Activated T-cell treated with anti-CD3 and anti-CD28 coated beads, Interleukin-2, amount 50 U/mL, for 24 hours (primary cell): ENCODE data around the gene TSPAN1.

Source experiments
- DNase-seq: peaks from one replicate; pipeline ENCODE4 v3.0.0-alpha.2; 2020
- H3K27ac Mint-ChIP-seq: 2 replicates; pipeline ENCODE4 v1.8.0; 2020; ENCODE audit warnings: mild to moderate bottlenecking, mixed read lengths
- H3K27me3 Mint-ChIP-seq: 2 replicates; pipeline ENCODE4 v1.8.0; 2020; ENCODE audit warnings: mixed read lengths
- H3K36me3 Mint-ChIP-seq: 2 replicates; pipeline ENCODE4 v1.8.0; 2020; ENCODE audit warnings: low read depth, mixed read lengths
- H3K4me1 Mint-ChIP-seq: 2 replicates; pipeline ENCODE4 v1.8.0; 2020; ENCODE audit warnings: low read depth, mixed read lengths
- H3K4me3 Mint-ChIP-seq: 2 replicates; pipeline ENCODE4 v1.8.0; 2020; ENCODE audit warnings: mild to moderate bottlenecking, moderate library complexity, mixed read lengths
- H3K9me3 Mint-ChIP-seq: 2 replicates; pipeline ENCODE4 v1.8.0; 2020; ENCODE audit warnings: mixed read lengths

The TSPAN1 gene

DNA sequence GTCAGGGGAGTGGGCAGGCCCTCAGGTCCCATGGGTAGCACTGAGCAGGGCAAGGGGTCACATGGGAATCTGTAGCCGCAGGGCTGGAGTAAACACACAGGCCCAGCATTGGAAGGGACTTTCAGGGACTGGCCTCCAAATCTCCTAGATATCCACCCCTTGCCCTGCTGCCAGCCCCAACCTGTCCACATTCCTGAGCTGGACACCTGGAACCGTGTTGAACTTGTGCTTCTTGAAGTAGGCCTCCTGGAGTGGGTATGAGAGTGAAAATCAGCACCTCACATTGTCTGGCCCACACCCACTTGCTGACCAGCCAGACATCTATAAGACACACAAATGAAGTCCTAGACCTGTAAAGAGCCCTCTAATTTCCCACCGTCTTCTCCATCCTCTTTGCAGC, 15.7 kb downstream of the TSPAN1 start:
- H3K36me3 Mint-ChIP-seq, result peaks cover 77% of the 10 kb centered on the region
- H3K4me3 Mint-ChIP-seq, result no peak overlapping the region
- no peaks in the 10 kb centered on the region for H3K27me3 Mint-ChIP-seq
- H3K27ac Mint-ChIP-seq, result no peak overlapping the region
- H3K9me3 Mint-ChIP-seq, result no peaks in the 10 kb centered on the region
- H3K4me1 Mint-ChIP-seq, result peaks cover 6% of the 10 kb centered on the region
- no peak for DNase-seq

DNA sequence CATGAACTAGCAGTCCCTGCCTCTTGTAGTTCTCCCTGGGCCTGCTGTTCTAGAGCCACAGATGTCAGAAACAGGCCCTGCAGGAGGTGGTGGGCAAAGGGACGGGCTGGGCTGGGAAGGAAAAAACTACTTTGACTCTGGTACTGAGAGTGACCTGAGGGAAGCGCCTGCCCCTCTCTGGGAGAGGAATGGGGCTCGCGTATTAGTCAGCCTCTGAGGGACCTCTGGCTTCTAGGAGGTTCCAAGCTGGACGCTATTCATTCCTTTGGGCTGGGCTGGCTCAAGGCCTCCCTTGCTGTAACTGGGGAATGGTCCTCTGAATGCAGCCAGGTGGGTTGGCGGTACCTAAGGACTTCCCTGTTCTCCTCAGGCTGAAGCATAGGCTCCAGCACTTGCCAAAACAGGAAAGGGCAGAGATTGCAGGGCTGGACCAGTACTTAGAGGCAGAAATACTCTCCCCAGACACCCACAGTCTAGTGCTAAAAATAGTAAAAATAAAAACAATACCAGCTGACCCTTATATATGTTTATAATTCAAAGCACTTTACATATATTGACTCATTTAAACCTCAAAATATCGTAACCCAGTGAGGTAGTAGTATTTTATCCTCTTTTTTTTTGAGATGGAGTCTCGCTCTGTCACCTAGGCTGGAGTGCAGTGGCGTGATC, 16.3 kb downstream of the TSPAN1 start:
- DNase-seq, result no peak
- Mint-ChIP-seq H3K27ac (no peak overlapping the region), H3K27me3 (no peaks in the 10 kb centered on the region), H3K4me1 (peaks cover 2% of the 10 kb centered on the region), H3K36me3 (peaks cover 83% of the 10 kb centered on the region), H3K4me3 (no peak overlapping the region), H3K9me3 (no peaks in the 10 kb centered on the region)

DNA sequence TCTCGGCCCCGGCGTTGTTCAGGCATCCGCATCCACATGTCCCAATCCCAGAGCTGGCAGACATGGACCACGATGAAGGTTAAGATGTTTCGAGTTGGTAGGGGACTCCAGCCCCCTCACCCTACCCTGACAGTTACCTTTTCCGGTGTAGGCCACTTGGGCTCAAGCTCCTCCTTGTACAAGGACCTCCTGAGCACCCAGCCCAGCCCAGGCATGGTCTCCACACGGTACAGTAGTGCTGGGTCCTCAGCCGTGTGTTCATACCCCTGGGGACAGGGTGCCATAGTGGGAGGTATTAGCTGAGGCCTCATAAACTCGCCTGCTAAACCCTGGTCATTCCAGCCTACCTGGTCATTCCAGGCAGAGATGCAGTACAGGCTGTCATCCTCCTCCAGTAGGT, 17.3 kb downstream of the TSPAN1 start:
- Mint-ChIP-seq H3K4me1 (peaks cover 11% of the 10 kb centered on the region), H3K4me3 (no peak overlapping the region), H3K27ac (no peak overlapping the region), H3K9me3 (no peaks in the 10 kb centered on the region), H3K27me3 (no peaks in the 10 kb centered on the region), H3K36me3 (peaks cover 88% of the 10 kb centered on the region)
- no peak for DNase-seq

DNA sequence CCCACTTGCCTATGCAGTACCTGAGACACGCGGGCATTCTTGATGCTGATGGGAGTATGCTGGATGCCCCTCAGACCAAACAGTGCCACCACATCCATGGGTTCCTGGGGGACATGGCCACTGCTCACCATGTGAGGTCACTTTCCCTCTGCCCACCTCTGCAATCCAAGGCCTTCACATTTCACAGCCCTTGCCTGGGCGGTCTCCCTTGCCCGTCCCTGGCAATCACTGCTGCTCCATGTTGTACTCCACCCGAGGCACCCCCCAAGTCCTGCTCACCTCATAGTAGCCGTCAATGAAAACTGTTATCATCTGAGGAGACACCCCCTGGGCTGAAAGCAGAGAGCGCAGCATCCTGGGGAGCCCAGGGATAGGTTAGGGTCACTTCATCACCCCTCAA, 18.4 kb downstream of the TSPAN1 start:
- Mint-ChIP-seq H3K4me1 (peaks cover 16% of the 10 kb centered on the region), H3K27me3 (no peaks in the 10 kb centered on the region), H3K9me3 (no peaks in the 10 kb centered on the region), H3K4me3 (no peak overlapping the region), H3K27ac (no peak overlapping the region), H3K36me3 (peaks cover 84% of the 10 kb centered on the region)
- DNase-seq, result no peak

DNA sequence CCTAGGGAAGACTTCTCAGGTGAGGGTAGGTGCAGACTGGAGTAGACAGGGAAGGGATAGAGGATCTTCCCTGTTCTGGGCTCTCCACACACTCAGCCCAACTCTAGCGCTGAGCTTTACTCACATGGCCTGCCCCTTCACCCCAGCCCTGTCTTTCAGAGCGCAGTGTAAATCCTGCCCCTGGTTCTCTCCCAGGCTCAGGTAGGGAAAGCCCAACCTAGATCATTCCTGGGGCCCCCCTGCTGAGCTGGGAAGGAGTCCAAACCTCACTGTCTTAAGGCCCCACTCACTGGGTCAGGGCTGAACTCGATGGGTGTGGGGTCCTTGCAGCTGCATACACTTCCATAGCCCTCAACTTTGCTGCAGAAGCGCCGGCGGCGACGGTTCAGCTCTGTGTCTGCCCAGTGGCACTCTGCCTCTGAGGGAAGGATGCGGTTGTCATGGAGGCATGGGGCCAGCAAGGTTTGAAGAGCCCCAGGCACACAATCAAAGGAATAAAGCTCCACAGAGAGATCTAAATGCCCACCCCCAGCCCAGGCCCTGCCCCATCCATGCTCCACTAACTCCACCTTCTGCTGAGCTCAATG, 19.2 kb downstream of the TSPAN1 start:
- Mint-ChIP-seq H3K27me3 (no peaks in the 10 kb centered on the region), H3K36me3 (peaks cover 83% of the 10 kb centered on the region), H3K9me3 (no peaks in the 10 kb centered on the region), H3K4me1 (peaks cover 19% of the 10 kb centered on the region), H3K4me3 (no peak overlapping the region), H3K27ac (no peak overlapping the region)
- no peak for DNase-seq

DNA sequence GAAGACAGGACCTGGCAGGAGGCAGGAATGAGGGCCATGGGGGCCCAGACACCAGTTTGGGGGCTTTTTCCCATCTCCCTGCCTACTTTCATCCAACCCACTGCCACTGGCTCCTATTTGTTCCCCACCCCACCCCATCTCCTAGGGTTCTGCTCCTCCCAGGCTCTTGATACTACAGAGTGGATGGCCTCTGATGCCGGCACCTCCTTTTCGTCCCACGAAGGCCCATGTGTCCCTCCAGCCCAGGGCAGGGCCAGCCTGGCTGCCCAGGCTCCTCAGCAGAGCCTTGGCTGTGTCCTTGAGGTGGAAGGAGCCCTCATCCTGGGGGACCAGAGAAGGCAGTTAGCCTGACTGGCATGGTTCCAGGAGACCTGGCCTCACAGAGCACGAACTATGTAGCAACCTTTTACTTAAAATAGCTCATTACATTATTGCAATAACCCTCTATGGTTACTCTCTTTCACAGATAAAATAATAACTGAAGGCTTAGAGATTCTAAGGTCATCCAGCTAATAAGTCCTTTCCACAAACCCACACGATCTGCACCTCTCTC, 19.8 kb downstream of the TSPAN1 start:
- H3K4me1 Mint-ChIP-seq, result peaks cover 23% of the 10 kb centered on the region
- no peaks in the 10 kb centered on the region for H3K9me3 Mint-ChIP-seq
- DNase-seq, result no peak
- H3K36me3 Mint-ChIP-seq, result peaks cover 76% of the 10 kb centered on the region
- H3K4me3 Mint-ChIP-seq, result no peak overlapping the region
- no peaks in the 10 kb centered on the region for H3K27me3 Mint-ChIP-seq
- H3K27ac Mint-ChIP-seq, result no peak overlapping the region

DNA sequence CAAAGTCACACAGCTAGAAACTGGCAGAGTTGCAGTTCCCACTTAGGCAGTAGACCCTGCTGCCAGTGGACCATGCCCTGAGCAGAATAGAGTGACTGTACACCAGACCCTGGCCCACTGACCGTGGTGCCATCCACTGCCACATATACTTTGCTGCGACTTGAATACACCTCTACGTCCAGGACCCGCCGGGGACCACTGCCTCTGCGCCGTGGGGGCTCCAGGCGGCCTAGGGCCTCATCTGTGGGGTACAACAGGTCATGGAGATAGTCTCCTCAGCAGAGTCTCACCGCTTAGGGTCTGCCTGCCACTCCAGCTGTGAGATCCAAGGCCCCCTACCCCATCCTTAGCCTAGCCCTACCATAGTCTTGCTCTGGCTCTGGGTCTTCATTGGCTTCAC, 21.7 kb downstream of the TSPAN1 start:
- Mint-ChIP-seq H3K27me3 (no peaks in the 10 kb centered on the region), H3K9me3 (no peaks in the 10 kb centered on the region), H3K4me3 (peak overlapping the region; percentile 88), H3K27ac (peak overlapping the region; percentile 92), H3K4me1 (peaks cover 23% of the 10 kb centered on the region), H3K36me3 (peaks cover 60% of the 10 kb centered on the region)
- DNase-seq, result no peak

DNA sequence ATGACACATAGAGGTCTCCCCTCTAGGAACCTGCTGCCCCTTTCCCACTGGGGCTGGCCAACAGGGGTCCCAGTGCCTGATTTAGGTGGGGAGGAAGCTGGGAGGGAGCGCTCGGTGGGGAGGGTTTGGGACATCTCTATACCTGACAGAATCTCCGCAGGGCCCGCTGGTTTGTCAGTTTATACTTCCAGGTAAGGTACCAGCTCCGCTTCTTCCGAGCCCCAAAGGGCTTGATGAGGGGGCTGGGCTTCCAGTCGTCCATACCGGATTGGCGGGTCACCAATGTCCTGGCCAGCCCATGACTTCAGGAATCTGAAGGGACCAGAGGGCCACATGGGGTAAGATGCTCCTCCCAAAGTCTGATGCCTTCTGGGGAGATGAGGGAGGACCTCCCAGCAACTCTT, 22.7 kb downstream of the TSPAN1 start:
- H3K36me3 Mint-ChIP-seq, result peaks cover 51% of the 10 kb centered on the region
- DNase-seq, result no peak
- no peaks in the 10 kb centered on the region for H3K9me3 Mint-ChIP-seq
- peaks cover 23% of the 10 kb centered on the region for H3K4me1 Mint-ChIP-seq
- peak overlapping the region; percentile 92 for H3K27ac Mint-ChIP-seq
- no peaks in the 10 kb centered on the region for H3K27me3 Mint-ChIP-seq
- peak overlapping the region; percentile 88 for H3K4me3 Mint-ChIP-seq

DNA sequence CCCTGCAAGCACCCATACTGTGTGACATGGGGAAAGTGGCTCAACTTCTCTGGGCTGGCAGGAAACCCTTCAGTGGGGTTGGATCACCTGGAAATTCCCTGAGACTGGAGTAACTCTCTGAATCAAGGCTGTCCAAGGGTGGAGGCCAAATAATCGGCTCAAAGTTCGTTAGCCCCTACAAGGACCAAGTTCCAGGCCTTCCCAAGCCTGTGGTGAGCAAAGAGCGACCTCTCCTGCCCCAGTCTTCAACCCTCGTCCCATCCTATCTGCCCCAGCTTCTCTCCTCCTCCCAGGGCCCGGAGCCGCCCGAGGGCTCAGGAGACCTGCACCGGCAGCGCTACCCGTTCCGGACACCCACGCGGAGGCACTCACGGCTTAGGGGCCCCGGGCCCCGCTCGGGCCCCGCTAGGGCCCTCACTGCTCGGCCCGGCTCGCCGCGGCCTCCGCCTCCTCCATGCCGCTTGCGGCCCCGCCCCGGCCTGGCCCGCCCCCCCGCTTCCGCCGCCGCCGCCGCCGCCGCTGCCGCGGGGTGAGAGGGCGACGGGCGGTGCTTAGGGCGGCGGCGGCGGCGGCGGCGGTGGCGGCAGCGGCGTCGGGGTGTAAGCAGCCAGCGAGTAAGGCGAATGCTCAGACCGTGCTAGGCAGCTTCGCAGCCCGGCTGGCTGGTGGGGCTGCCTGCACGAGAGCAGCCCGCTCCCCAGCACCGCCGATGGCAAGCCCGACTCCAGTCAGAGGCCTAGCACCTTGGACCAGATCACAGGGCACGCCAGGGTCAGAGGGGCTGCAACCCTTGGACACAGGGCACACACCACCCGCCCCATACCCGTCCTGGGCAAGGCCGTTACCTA, 23.3 kb downstream of the TSPAN1 start, which contains the start of gene POMGNT1:
POMGNT1 (minus strand) TSS at position 471 of the 848 bp plus-strand sequence. CDS start 613 bp downstream, outside the sequence.
- DNase-seq, result peak; percentile 88
- H3K9me3 Mint-ChIP-seq, result no peaks in the 10 kb centered on the region
- peaks cover 2% of the 10 kb centered on the region for H3K27me3 Mint-ChIP-seq
- peak within 1 kb of the TSS; percentile 92 for H3K27ac Mint-ChIP-seq
- H3K36me3 Mint-ChIP-seq, result peaks cover 45% of the 10 kb centered on the region
- peaks cover 29% of the 10 kb centered on the region for H3K4me1 Mint-ChIP-seq
- peak within 1 kb of the TSS; percentile 88 for H3K4me3 Mint-ChIP-seq

DNA sequence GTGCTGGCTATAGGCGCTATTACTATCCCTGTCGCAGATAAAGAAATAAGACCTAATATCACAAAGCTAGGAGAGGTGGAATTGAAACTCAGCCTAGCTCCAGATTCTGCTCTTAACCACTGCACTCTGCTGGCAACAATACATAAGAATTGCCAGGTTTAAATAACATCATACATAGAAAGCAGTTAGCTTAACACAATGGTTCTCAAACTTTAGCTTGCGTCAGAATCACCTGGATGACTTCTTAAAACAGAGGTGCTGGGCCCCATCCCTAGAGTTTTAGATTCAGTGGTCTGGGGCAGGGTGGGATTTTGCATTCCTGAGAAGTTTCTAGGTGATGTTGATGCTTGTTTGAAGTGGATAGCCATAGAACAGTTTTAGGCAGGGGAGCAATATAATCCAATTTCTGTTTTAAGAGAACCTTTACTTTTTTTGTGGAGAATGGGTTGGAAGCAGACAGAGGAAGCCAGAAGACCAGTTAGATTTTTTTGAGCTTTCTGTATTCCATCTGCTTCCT, 24.4 kb downstream of the TSPAN1 start:
- Mint-ChIP-seq H3K4me3 (peak overlapping the region; percentile 86), H3K27ac (peak overlapping the region; percentile 86), H3K27me3 (peaks cover 2% of the 10 kb centered on the region), H3K9me3 (no peaks in the 10 kb centered on the region), H3K36me3 (peaks cover 34% of the 10 kb centered on the region), H3K4me1 (peaks cover 35% of the 10 kb centered on the region)
- no peak for DNase-seq

DNA sequence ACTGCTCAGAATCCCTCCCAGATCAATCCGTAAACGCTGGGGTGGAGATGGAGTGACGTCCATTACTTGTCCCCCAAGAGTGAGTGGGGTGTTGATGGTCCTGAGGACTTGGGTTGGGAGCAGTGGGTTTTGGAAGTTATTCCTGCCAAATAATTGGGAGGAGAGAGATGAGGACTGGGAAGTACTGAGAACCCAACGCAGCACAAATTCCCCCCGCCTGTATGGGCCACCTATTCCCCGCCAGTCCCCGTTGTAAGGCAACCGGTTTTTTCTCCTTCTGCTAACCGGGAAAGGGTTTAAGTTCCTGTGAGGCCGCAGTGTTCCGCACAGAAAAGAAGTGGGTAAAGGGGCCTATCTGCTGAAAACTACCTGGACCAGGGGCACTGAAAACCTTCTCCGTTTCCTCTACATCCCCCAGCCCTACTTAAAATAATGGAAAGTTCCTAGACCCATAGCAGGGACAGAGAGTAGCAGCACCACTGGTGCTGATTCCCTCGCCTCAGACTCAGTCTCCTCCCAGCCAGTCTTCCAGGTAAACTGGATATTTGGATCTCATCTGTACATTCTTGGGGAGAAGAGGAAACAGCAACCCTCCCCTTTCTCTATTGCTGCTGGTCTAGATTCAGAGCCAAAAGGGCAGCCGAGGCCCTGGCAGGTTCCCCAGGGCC, 29.0 kb downstream of the TSPAN1 start:
- H3K36me3 Mint-ChIP-seq, result no peaks in the 10 kb centered on the region

DNA sequence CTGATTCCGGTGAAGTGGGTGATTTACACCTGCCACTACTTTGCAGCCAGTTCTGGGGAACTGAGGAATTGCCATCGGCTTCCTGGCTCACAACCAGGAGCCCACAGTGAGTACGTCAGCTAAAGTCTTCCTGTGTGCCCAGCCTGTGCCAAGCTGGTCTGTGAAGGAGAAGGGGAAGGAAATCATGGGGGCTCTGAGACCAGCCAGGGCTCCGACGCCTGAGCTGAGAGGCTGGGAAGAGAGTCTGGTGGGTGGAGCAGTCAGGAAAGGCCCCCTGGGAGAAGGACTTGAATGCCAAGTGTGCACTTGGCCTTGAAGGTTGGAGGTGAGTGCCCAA, 29.5 kb downstream of the TSPAN1 start:
- no peaks in the 10 kb centered on the region for H3K36me3 Mint-ChIP-seq
- H3K4me3 Mint-ChIP-seq, result peak overlapping the region; percentile 3

More for the DNA sequence above, 29.0 kb downstream of the TSPAN1 start:
- peak overlapping the region; percentile 77 for H3K4me3 Mint-ChIP-seq
- peaks cover 18% of the 10 kb centered on the region for H3K4me1 Mint-ChIP-seq
- H3K9me3 Mint-ChIP-seq, result no peaks in the 10 kb centered on the region
- peaks cover 2% of the 10 kb centered on the region for H3K27me3 Mint-ChIP-seq
- no peak overlapping the region for H3K27ac Mint-ChIP-seq
- DNase-seq, result no peak

DNA sequence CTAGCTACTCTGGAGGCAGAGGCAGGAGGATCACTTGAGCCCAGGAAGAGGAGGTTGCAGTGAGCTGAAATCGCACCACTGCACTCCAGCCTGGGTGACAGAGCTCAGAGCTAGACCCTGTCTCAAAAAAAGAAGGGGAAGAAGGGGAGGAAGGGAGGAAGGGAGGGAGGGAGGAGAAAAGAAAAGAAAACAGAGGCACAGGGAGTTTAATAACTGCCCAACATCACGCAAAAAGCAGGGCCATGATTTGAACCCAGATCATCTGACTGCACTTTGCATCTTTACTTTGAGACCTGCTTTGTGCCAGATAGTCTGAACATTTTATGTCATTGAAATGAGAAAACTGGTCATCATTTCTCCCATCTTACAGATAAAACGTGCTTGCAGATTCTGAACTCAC, 30.3 kb downstream of the TSPAN1 start:
- peaks cover 2% of the 10 kb centered on the region for H3K27me3 Mint-ChIP-seq
- no peaks in the 10 kb centered on the region for H3K9me3 Mint-ChIP-seq
- no peak for DNase-seq
- no peaks in the 10 kb centered on the region for H3K36me3 Mint-ChIP-seq
- H3K4me1 Mint-ChIP-seq, result peaks cover 12% of the 10 kb centered on the region
- H3K4me3 Mint-ChIP-seq, result no peak overlapping the region
- H3K27ac Mint-ChIP-seq, result no peak overlapping the region

More for the DNA sequence above, 29.5 kb downstream of the TSPAN1 start:
- no peaks in the 10 kb centered on the region for H3K9me3 Mint-ChIP-seq
- DNase-seq, result no peak
- no peak overlapping the region for H3K27ac Mint-ChIP-seq
- H3K27me3 Mint-ChIP-seq, result peaks cover 2% of the 10 kb centered on the region
- peaks cover 14% of the 10 kb centered on the region for H3K4me1 Mint-ChIP-seq

DNA sequence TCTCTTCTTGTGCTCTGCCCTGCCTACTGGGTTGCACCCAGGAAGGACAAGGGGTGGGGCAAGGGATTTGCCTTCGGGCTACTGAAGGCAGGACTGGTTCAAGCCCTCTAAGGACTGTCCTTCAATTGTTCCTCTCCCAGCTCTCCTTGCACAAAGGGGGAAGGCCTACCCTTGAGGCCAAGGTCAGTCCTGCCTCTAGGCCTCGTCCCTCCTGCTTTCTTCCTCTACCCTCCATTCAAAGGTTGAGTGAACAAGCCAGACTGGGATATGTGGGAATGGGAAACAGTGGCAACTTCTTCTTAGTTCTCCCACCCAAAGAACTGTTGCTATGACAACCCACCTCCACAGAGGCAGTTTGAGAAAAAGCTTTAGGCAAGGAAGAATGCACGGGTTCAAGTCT, 30.9 kb downstream of the TSPAN1 start:
- Mint-ChIP-seq H3K27me3 (peaks cover 2% of the 10 kb centered on the region), H3K9me3 (no peaks in the 10 kb centered on the region), H3K27ac (no peak overlapping the region), H3K4me3 (no peak overlapping the region), H3K4me1 (peaks cover 12% of the 10 kb centered on the region), H3K36me3 (no peaks in the 10 kb centered on the region)
- no peak for DNase-seq
